HepG2 (cell line): ENCODE results near the gene CTNND1. TPM values are rescaled to one million over a fixed set of nuclear protein-coding genes. Genes with fewer than 3 reads are reported as not detected.

ENCODE experiments used
- ATAC-seq: fragments of 200-7000 bp; cut with Tn5 transposase; 3 replicates; pipeline ENCODE4 v1.9.1; 2020; ENCODE audit warnings: mild to moderate bottlenecking, moderate library complexity
- BruUV-seq: library from RNA; stranded (reverse); fragments of 400-500 nt; replicated peaks from 2 replicates; lab custom pipeline; 2021; lab: Mats Ljungman, UMichigan
- CTCF ChIA-PET: fragments of 300-600 bp; formaldehyde crosslinking; extraction: SDS; loops from one replicate; lab custom pipeline; 2021; ENCODE audit warnings: low total read pairs, inconsistent platforms, low intra/inter-chr PET ratio; lab: Yijun Ruan, JAX
- POLR2A ChIA-PET: fragments of 350-600 bp; sonication (Branson Sonifier 250); formaldehyde crosslinking; loops from one replicate; lab custom pipeline; 2020; ENCODE audit warnings: antibody characterized with exemption, inconsistent platforms; lab: Yijun Ruan, JAX
- DNase-seq: peaks from one replicate; pipeline ENCODE4 v3.0.0-alpha.2; 2015; ENCODE audit warnings: low spot score
- FAIRE-seq: peaks from 3 replicates; lab custom pipeline; 2011; peaks lifted over from hg19 to GRCh38; lab: Jason Lieb, UNC
- H2AFZ ChIP-seq: one replicate; pipeline ENCODE4 v1.6.1; 2011; ENCODE audit warnings: low read length, inconsistent platforms
- H3K27ac ChIP-seq: fragments of 300-600 bp; 3 replicates; pipeline ENCODE4 v1.8.0; 2011; ENCODE audit warnings: mixed run types, mild to moderate bottlenecking, mixed read lengths, low read length, inconsistent platforms; ENCODE audit not compliant: insufficient read depth; ENCODE audit errors: extremely low read length
- H3K27me3 ChIP-seq, 2 experiments: fragments of 200-600 bp in 1 of 2; 2 replicates in 1 of 2; 3 replicates in 1 of 2; pipeline versions ENCODE4 v1.6.0 to v1.8.0; 2011; ENCODE audit warnings: low read length in 2 of 2, mild to moderate bottlenecking in 2 of 2, moderate library complexity in 2 of 2, inconsistent platforms in 1 of 2; ENCODE audit not compliant: insufficient read depth in 2 of 2, control insufficient read depth in 1 of 2
- H3K36me3 ChIP-seq, 2 experiments: fragments of 200-600 bp in 1 of 2; replicated peaks in 1 of 2; 2 replicates in 1 of 2; 3 replicates in 1 of 2; pipeline versions ENCODE4 v1.5.1 to v1.8.0; 2011; ENCODE audit warnings: low read length in 2 of 2, inconsistent platforms in 1 of 2; ENCODE audit not compliant: insufficient read depth in 2 of 2, control insufficient read depth in 1 of 2
- H3K4me1 ChIP-seq: 2 replicates; pipeline ENCODE4 v1.5.1; 2012; ENCODE audit warnings: low read length, inconsistent platforms; ENCODE audit not compliant: insufficient read depth
- H3K4me2 ChIP-seq: 2 replicates; pipeline ENCODE4 v1.6.0; 2011; ENCODE audit warnings: low read depth, low read length, inconsistent platforms
- H3K4me3 ChIP-seq, 3 experiments: fragments of 200-600 bp in 1 of 3; sonication (generic), shearing (Covaris generic) in 1 of 3; replicated peaks in 1 of 3; 2 replicates each; pipeline ENCODE4 v1.5.1; 2011 to 2016; ENCODE audit warnings: low read length in 3 of 3, inconsistent platforms in 2 of 3, low read depth in 2 of 3, mild to moderate bottlenecking in 2 of 3, control low read depth in 1 of 3, mixed read lengths in 1 of 3; ENCODE audit not compliant: insufficient read depth in 1 of 3
- H3K79me2 ChIP-seq: one replicate; pipeline ENCODE4 v1.6.1; 2011; ENCODE audit warnings: low read length, inconsistent platforms; ENCODE audit not compliant: insufficient read depth
- H3K9ac ChIP-seq: 2 replicates; pipeline ENCODE4 v1.6.0; 2011; ENCODE audit warnings: mild to moderate bottlenecking, low read depth, low read length, inconsistent platforms; ENCODE audit not compliant: insufficient read depth
- H3K9me3 ChIP-seq: 2 replicates; pipeline ENCODE4 v1.5.1; 2012; ENCODE audit warnings: mild to moderate bottlenecking, low read length
- H4K20me1 ChIP-seq: 2 replicates; pipeline ENCODE4 v1.6.0; 2011; ENCODE audit warnings: inconsistent platforms, mild to moderate bottlenecking, low read length, moderate library complexity; ENCODE audit not compliant: insufficient read depth
- BHLHE40 ChIP-seq: IDR thresholded peaks from 2 replicates; pipeline ENCODE4 v1.6.1; 2011; ENCODE audit warnings: low read length, improper control_type of control experiment
- FOXA1 ChIP-seq, 2 experiments: fragments of 450-650 bp in 1 of 2; sonication (generic) in 1 of 2; formaldehyde crosslinking in 1 of 2; IDR thresholded peaks; 2 replicates each; pipeline versions ENCODE4 v1.4.0 to v1.6.1; 2016 to 2020; ENCODE audit warnings: missing genetic modification reagents in 1 of 2
- NR2F6 ChIP-seq, 2 experiments: IDR thresholded peaks; 2 replicates each; pipeline ENCODE4 v1.6.1; 2016; ENCODE audit warnings: antibody characterized with exemption in 1 of 2, mild to moderate bottlenecking in 1 of 2
- RARA ChIP-seq: IDR thresholded peaks from 2 replicates; pipeline ENCODE4 v1.6.1; 2016; ENCODE audit warnings: missing genetic modification reagents, missing compliant biosample characterization
- SMYD3 ChIP-seq: sonication (generic); formaldehyde crosslinking; IDR thresholded peaks from 2 replicates; pipeline ENCODE4 v1.8.1; 2023; ENCODE audit warnings: mild to moderate bottlenecking, missing genetic modification reagents
- TOPORS ChIP-seq: sonication (generic); formaldehyde crosslinking; IDR thresholded peaks from 2 replicates; pipeline ENCODE4 v1.8.0; 2023; ENCODE audit warnings: mild to moderate bottlenecking, missing genetic modification reagents
- ZNF281 ChIP-seq: sonication (generic); formaldehyde crosslinking; IDR thresholded peaks from 2 replicates; pipeline ENCODE4 v1.4.0; 2020; ENCODE audit warnings: missing genetic modification reagents, borderline replicate concordance
- ZNF766 ChIP-seq: sonication (generic); formaldehyde crosslinking; IDR thresholded peaks from 2 replicates; pipeline ENCODE4 v1.5.0; 2020; ENCODE audit warnings: missing genetic modification reagents, borderline replicate concordance
- WGBS: methylation state at CpG from one replicate; pipeline ENCODE4 v1.1.6; 2017; ENCODE audit warnings: low lambda C conversion rate; 5-methylcytosine and 5-hydroxymethylcytosine counted together
- in situ Hi-C: cut with HindIII; loops from 2 replicates; pipeline ENCODE4 v1.10.0; 2017; ENCODE audit warnings: low pct_unique_long_range_greater_than_20kb; ENCODE audit not compliant: extremely low pct_ligation_motif_present
- intact Hi-C: fragments of 100-400 bp; cut with micrococcal nuclease; formaldehyde crosslinking; loops from one replicate; pipeline ENCODE4 v1.10.0; 2022; ENCODE audit not compliant: unreplicated experiment
- polyA plus RNA-seq, 8 experiments: library from polyadenylated mRNA; depleted of rRNA in 3 of 8; stranded (reverse) in 7 of 8; unstranded in 1 of 8; fragments of >200 nt; fragmentation: Illumina TruSeq in 4 of 8; extraction: Trizol in 4 of 8; gene quantifications; 2 replicates each; pipeline versions ENCODE4 v1.2.1 to v1.2.3, GENCODE V29; 2011 to 2016; ENCODE audit warnings: low read depth in 4 of 8, missing spikeins in 1 of 8, mixed read lengths in 1 of 8; ENCODE audit not compliant: insufficient read depth in 1 of 8
- total RNA-seq, 5 experiments: library from RNA; depleted of rRNA; stranded (reverse); fragments of >200 nt; fragmentation: Illumina TruSeq; extraction: Trizol; gene quantifications; 2 replicates each; pipeline ENCODE4 v1.2.3, GENCODE V29; 2016; ENCODE audit warnings: low read depth in 1 of 5
- TF ChIP-seq, protein P1 (sequence below): sonication (generic); formaldehyde crosslinking; conservative IDR thresholded peaks from 2 replicates; pipeline ENCODE4 v1.8.0; 2022; ENCODE audit warnings: missing genetic modification reagents
- TF ChIP-seq, protein P2 (sequence below): sonication (generic); formaldehyde crosslinking; IDR thresholded peaks from 2 replicates; pipeline ENCODE4 v1.4.0; 2020; ENCODE audit warnings: mild to moderate bottlenecking, missing genetic modification reagents

The CTNND1 gene
- total and polyA plus RNA-seq, 2 of the 13 experiments (the other 11 are each of a cell fraction or from before 2014, with no cell fraction given): 117 to 128 TPM

DNA sequence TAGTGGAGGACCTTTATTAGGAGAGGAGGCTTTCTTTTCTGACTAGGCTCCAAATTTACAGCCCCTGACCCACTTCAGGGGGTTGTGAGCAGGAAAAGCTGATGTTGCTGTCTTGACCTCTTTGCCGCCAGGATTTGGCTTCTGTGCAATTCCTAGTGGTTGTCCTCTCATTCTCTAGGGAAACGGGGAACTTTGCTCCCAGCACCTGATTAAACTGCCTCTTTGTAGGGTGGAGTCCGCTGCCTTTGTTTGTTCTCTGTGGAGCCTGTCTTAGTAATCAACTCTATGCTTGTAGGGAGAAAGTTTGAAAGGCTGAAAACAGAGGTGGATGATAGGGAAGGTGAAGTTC, 16.3 kb downstream of the CTNND1 start:
- Histone ChIP-seq H3K4me3 (peak overlapping the region; percentile 29 to 49 (median 43)), H3K79me2 (peaks cover 89% of the 10 kb centered on the region), H3K9ac (peak overlapping the region; percentile 83), H3K4me1 (peaks cover 96% of the 10 kb centered on the region), H2AFZ (no peak overlapping the region), H3K27ac (peak overlapping the region; percentile 96), H3K9me3 (no peaks in the 10 kb centered on the region), H3K4me2 (peak overlapping the region; percentile 81), H4K20me1 (peaks cover 21% of the 10 kb centered on the region; the same call in 1 of the 2 replicates), H3K27me3 (no peaks in the 10 kb centered on the region), H3K36me3 (peaks cover 0 to 1% of the 10 kb centered on the region in 2 experiments; a peak in 3 of 5 replicates)
- DNase-seq (peak; percentile 94), ATAC-seq (peak; percentile 72), FAIRE-seq (peak; percentile 77)
- TSS peak; percentile 98 for BruUV-seq
- intact Hi-C loops (loop anchor here (1.0 to 2.0 kb wide), 3 partner anchors 15 to 65 kb away; partner anchors contain the start of genes MED19 and TMX2), in situ Hi-C loops (no loop called here)
- 0% methylated on average over 3 of the region's 3 CpGs for WGBS
- POLR2A ChIA-PET: interaction anchor here (0.8 to 11.1 kb wide), 14 partner anchors 11 to 508 kb away, joined by 3 to 215 read pairs (median 5); partner anchors contain the start of genes BTBD18, CTNND1, MED19 and SELENOH
- CTCF ChIA-PET: no interaction called here
- TF ChIP-seq FOXA1 (IDR thresholded peaks at IDR 0.05): no peak
- TF ChIP-seq FOXA1 (CRISPR knock-in tag; IDR thresholded peaks at IDR 0.05): peak; percentile 70
- no peak for TF ChIP-seq TOPORS
- TF ChIP-seq, protein P1, sequence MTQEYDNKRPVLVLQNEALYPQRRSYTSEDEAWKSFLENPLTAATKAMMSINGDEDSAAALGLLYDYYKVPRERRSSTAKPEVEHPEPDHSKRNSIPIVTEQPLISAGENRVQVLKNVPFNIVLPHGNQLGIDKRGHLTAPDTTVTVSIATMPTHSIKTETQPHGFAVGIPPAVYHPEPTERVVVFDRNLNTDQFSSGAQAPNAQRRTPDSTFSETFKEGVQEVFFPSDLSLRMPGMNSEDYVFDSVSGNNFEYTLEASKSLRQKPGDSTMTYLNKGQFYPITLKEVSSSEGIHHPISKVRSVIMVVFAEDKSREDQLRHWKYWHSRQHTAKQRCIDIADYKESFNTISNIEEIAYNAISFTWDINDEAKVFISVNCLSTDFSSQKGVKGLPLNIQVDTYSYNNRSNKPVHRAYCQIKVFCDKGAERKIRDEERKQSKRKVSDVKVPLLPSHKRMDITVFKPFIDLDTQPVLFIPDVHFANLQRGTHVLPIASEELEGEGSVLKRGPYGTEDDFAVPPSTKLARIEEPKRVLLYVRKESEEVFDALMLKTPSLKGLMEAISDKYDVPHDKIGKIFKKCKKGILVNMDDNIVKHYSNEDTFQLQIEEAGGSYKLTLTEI (CRISPR knock-in tag): no peak
- TF ChIP-seq ZNF766 (CRISPR knock-in tag): no peak
- peak; percentile 49; the same call in 1 of the 2 replicates for TF ChIP-seq ZNF281 (CRISPR knock-in tag)
- peak; percentile 12; the same call in 1 of the 2 replicates for TF ChIP-seq SMYD3 (CRISPR knock-in tag)
- 0 out of 2 replicates have a peak, but pooled peaks have one; percentile 48 for TF ChIP-seq NR2F6 (IDR thresholded peaks at IDR 0.05)
- TF ChIP-seq NR2F6 (CRISPR knock-in tag; IDR thresholded peaks at IDR 0.05): peak; percentile 75
- TF ChIP-seq, protein P2, sequence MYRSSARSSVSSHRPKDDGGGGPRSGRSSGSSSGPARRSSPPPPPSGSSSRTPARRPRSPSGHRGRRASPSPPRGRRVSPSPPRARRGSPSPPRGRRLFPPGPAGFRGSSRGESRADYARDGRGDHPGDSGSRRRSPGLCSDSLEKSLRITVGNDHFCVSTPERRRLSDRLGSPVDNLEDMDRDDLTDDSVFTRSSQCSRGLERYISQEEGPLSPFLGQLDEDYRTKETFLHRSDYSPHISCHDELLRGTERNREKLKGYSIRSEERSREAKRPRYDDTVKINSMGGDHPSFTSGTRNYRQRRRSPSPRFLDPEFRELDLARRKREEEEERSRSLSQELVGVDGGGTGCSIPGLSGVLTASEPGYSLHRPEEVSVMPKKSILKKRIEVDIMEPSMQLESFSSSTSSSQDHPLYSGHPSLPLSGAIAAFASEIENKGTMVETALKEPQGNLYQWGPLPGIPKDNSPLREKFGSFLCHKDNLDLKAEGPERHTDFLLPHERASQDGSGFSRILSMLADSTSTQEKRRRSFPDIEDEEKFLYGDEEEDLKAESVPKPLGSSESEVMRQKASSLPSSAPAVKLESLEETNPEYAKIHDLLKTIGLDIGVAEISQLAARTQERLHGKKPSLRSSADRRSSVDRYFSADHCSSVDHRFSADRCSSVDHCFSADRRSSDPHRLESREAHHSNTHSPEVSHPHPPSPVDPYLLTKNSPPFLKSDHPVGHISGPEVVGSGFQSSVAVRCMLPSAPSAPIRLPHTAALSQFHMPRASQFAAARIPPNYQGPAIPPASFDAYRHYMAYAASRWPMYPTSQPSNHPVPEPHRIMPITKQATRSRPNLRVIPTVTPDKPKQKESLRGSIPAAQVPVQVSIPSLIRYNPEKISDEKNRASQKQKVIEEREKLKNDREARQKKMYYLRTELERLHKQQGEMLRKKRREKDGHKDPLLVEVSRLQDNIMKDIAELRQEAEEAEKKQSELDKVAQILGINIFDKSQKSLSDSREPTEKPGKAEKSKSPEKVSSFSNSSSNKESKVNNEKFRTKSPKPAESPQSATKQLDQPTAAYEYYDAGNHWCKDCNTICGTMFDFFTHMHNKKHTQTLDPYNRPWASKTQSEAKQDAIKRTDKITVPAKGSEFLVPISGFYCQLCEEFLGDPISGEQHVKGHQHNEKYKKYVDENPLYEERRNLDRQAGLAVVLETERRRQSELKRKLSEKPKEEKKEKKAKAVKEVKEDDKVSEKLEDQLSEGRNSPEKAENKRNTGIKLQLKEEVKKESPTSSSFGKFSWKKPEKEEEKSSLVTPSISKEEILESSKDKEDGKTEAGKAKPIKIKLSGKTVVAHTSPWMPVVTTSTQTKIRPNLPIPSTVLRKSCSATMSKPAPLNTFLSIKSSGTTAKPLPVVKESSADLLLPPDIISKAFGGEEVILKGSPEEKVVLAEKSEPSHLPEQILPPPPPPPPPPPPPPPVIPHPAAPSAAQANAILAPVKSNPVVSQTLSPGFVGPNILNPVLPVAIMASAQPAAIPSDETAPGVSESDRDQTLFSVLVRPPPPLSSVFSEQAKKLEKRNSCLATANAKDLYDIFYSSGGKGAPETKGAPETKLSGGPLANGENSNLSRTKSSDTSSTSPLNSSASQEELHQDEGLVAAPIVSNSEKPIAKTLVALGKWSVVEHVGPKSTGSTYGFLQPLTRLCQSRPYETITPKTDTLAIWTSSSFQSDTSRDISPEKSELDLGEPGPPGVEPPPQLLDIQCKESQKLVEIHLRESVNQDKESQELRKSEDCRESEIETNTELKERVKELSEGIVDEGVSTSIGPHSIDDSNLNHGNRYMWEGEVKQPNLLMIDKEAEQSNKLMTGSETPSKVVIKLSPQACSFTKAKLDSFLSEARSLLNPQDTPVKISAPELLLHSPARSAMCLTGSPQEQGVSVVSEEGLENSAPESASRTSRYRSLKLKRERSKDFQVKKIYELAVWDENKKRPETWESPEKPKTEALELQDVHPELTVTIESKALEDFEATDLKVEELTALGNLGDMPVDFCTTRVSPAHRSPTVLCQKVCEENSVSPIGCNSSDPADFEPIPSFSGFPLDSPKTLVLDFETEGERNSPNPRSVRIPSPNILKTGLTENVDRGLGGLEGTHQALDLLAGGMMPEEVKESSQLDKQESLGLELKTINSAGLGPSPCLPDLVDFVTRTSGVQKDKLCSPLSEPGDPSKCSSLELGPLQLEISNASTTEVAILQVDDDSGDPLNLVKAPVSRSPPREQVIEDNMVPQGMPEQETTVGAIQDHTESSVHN: no peak
- TF ChIP-seq BHLHE40: peak; percentile 80
- peak; percentile 79 for TF ChIP-seq RARA (CRISPR knock-in tag)
